ENCODE results near the gene MLPH. TPM values are rescaled to one million over a fixed set of nuclear protein-coding genes. Genes with fewer than 3 reads are reported as not detected.

MLPH gene
- total and polyA plus RNA-seq, 9 of the 15 experiments (the other 6 are each of a cell fraction or from before 2014, with no cell fraction given): 0.22 TPM; not detected in 8

- ATAC-seq (no peak), FAIRE-seq (no peak), DNase-seq (ENCODE audit: extremely low read depth in 1 of 4, low spot score in 3 of 4) (no peak)
- BruUV-seq (replicated peaks): no TSS peak
- no peaks in the 10 kb centered on the region for H3K9me1 ChIP-seq (ENCODE audit: control insufficient read depth, insufficient read depth, low read length)
- intact Hi-C loops (cut with micrococcal nuclease) (no loop called here), in situ Hi-C loops (cut with MboI) (no loop called here)
- H2AFZ ChIP-seq (ENCODE audit: low read depth, low read length): no peak overlapping the region
- no peak overlapping the region for H3K4me3 ChIP-seq
- H3K4me1 ChIP-seq (replicated peaks in 1 of 2; ENCODE audit: control insufficient read depth in 2 of 2, insufficient read depth in 2 of 2, low read length in 2 of 2): peaks cover 0 to 3% of the 10 kb centered on the region in 2 experiments; a peak in 1 of 5 replicates
- H3K27ac ChIP-seq (ENCODE audit: extremely low read depth, low read depth, low read length): no peak overlapping the region; the same call in 2 of the 3 replicates
- no peaks in the 10 kb centered on the region for H3K9me3 ChIP-seq (replicated peaks; ENCODE audit: control insufficient read depth, insufficient read depth, low read depth, low read length)
- no peak overlapping the region for H3K4me2 ChIP-seq (ENCODE audit: insufficient read depth, low read length)
- no peaks in the 10 kb centered on the region for H4K20me1 ChIP-seq (replicated peaks; ENCODE audit: control insufficient read depth, insufficient read depth, low read length)
- H3K79me2 ChIP-seq (ENCODE audit: control insufficient read depth, insufficient read depth, low read length): no peaks in the 10 kb centered on the region
- no peaks in the 10 kb centered on the region for H3K27me3 ChIP-seq (ENCODE audit: control insufficient read depth in 2 of 2, insufficient read depth in 2 of 2, low read length in 2 of 2)
- TF ChIP-seq NBN (IDR thresholded peaks at IDR 0.05; ENCODE audit: low read depth) (no peak), HOXB6 (CRISPR knock-in tag; IDR thresholded peaks at IDR 0.05; ENCODE audit: borderline replicate concordance) (no peak), NR4A1 (CRISPR knock-in tag; IDR thresholded peaks at IDR 0.05) (no peak), NR4A1 (tag; IDR thresholded peaks at IDR 0.05) (no peak), ATF6 (CRISPR knock-in tag; IDR thresholded peaks at IDR 0.05) (no peak), THAP7 (CRISPR knock-in tag; IDR thresholded peaks at IDR 0.05) (no peak), DMBX1 (CRISPR knock-in tag; IDR thresholded peaks at IDR 0.05; ENCODE audit: borderline replicate concordance) (no peak), MBD1 (CRISPR knock-in tag; IDR thresholded peaks at IDR 0.05) (no peak), NEUROD1 (IDR thresholded peaks at IDR 0.05; ENCODE audit: borderline replicate concordance, low read depth, low read length, partially characterized antibody) (no peak), TOE1 (IDR thresholded peaks at IDR 0.05; ENCODE audit: borderline replicate concordance) (no peak), TOE1 (CRISPR knock-in tag; IDR thresholded peaks at IDR 0.05; ENCODE audit: borderline replicate concordance, low read depth) (no peak), MAFF (IDR thresholded peaks at IDR 0.05; ENCODE audit: low read length) (no peak), ZFP1 (CRISPR knock-in tag; IDR thresholded peaks at IDR 0.05) (no peak), ZBTB1 (CRISPR knock-in tag; IDR thresholded peaks at IDR 0.05; ENCODE audit: borderline replicate concordance, low read depth) (no peak)
- 26% methylated on average over 4 of the region's 4 CpGs for WGBS (ENCODE audit: insufficient coverage, low coverage, missing lambda C conversion rate)
- CTCF ChIA-PET (ENCODE audit: low intra/inter-chr PET ratio): no interaction called here
- H3K9ac ChIP-seq (ENCODE audit: insufficient read depth in 1 of 2, low read depth in 2 of 2, low read length in 2 of 2): no peak overlapping the region
- no peaks in the 10 kb centered on the region for H3K36me3 ChIP-seq (ENCODE audit: control insufficient read depth, insufficient read depth, low read length)
- POLR2A ChIA-PET: no interaction called here
These were observed 27.8 kb upstream of the MLPH start for GRCh38 chr2:237459226-237459625.

All from K562 (cell line).